Stimulated activated CD8-positive, alpha-beta memory T cell treated with anti-CD3 and anti-CD28 coated beads, Interleukin-2, amount 100 ng/mL, for 1 hour (primary cell): ENCODE data around the gene PRKCQ.

ENCODE experiments used
- DNase-seq, 2 donors: peaks; one replicate each; pipeline ENCODE4 v3.0.0-alpha.2; 2020; ENCODE audit warnings: low read depth in 2 of 2

Gene PRKCQ

GRCh38 chr10:6567884-6568283 is 12.2 kb downstream of the PRKCQ start:
- no peak for DNase-seq

- DNase-seq: no peak
These were observed 12.8 kb downstream of the PRKCQ start for GRCh38 chr10:6567203-6567703.

- no peak for DNase-seq
These were observed 14.5 kb downstream of the PRKCQ start for GRCh38 chr10:6565588-6565987.

- DNase-seq: no peak
These were observed 15.7 kb downstream of the PRKCQ start for GRCh38 chr10:6564367-6564766.

GRCh38 chr10:6563731-6564130 is 16.3 kb downstream of the PRKCQ start:
- DNase-seq: no peak

- no peak for DNase-seq
These were observed 17.0 kb downstream of the PRKCQ start for GRCh38 chr10:6563075-6563474.

- DNase-seq: no peak
These were observed 17.9 kb downstream of the PRKCQ start for GRCh38 chr10:6562221-6562620.

GRCh38 chr10:6561552-6561951 is 18.5 kb downstream of the PRKCQ start:
- no peak for DNase-seq

- no peak for DNase-seq
These were observed 21.2 kb downstream of the PRKCQ start for GRCh38 chr10:6558759-6559461.

GRCh38 chr10:6558272-6558671 is 21.8 kb downstream of the PRKCQ start:
- DNase-seq: no peak

GRCh38 chr10:6553937-6554336 is 26.1 kb downstream of the PRKCQ start:
- DNase-seq: no peak

GRCh38 chr10:6543431-6544005 is 36.6 kb downstream of the PRKCQ start:
- no peak for DNase-seq

- no peak for DNase-seq
These were observed 37.1 kb downstream of the PRKCQ start for GRCh38 chr10:6542999-6543430.

- DNase-seq: no peak
These were observed 40.2 kb downstream of the PRKCQ start for GRCh38 chr10:6539833-6540232.

GRCh38 chr10:6537770-6538169 is 42.3 kb downstream of the PRKCQ start:
- DNase-seq: no peak

- no peak for DNase-seq
These were observed 44.0 kb downstream of the PRKCQ start for GRCh38 chr10:6536102-6536501.

GRCh38 chr10:6535156-6535764 is 44.8 kb downstream of the PRKCQ start:
- DNase-seq: no peak

- DNase-seq: no peak
These were observed 47.8 kb downstream of the PRKCQ start for GRCh38 chr10:6532321-6532720.

GRCh38 chr10:6530966-6531365 is 49.1 kb downstream of the PRKCQ start:
- DNase-seq: no peak

GRCh38 chr10:6530211-6530840 is 49.8 kb downstream of the PRKCQ start:
- peak; percentile 37 to 52 for DNase-seq

GRCh38 chr10:6528198-6528950 is 51.7 kb downstream of the PRKCQ start:
- DNase-seq: no peak
